Mesenchymal stem cell (in vitro differentiated cells and primary cell): ENCODE measurements around the gene INMT.

ENCODE experiments used
- DNase-seq: peaks from one replicate; pipeline ENCODE4 v3.0.0-alpha.2; 2013
- H2AFZ ChIP-seq: one replicate; pipeline ENCODE4 v1.6.1; 2013; ENCODE audit warnings: low read depth, mild to moderate bottlenecking, control low read depth, inconsistent platforms, low read length, moderate library complexity
- H2AK5ac ChIP-seq: 2 replicates; pipeline ENCODE4 v1.6.1; 2013; ENCODE audit warnings: low read length, moderate library complexity, mild to moderate bottlenecking, inconsistent platforms; ENCODE audit not compliant: severe bottlenecking
- H2BK120ac ChIP-seq: one replicate; pipeline ENCODE4 v1.6.1; 2013; ENCODE audit warnings: low read depth, mild to moderate bottlenecking, inconsistent platforms, low read length, moderate library complexity
- H2BK12ac ChIP-seq, 2 experiments: one replicate each; pipeline ENCODE4 v1.6.1; 2013; ENCODE audit warnings: inconsistent platforms in 2 of 2, low read length in 2 of 2, mild to moderate bottlenecking in 2 of 2, moderate library complexity in 2 of 2, control low read depth in 1 of 2
- H2BK15ac ChIP-seq: one replicate; pipeline ENCODE4 v1.6.1; 2013; ENCODE audit warnings: mild to moderate bottlenecking, low read depth, inconsistent platforms; ENCODE audit not compliant: poor library complexity, severe bottlenecking
- H2BK5ac ChIP-seq: 2 replicates; pipeline ENCODE4 v1.6.1; 2013; ENCODE audit warnings: low read depth, mild to moderate bottlenecking, low read length, control low read depth, inconsistent platforms; ENCODE audit not compliant: poor library complexity, severe bottlenecking
- H3K14ac ChIP-seq, 2 experiments: one replicate each; pipeline ENCODE4 v1.6.1; 2013; ENCODE audit warnings: inconsistent platforms in 2 of 2, low read length in 2 of 2, control low read depth in 1 of 2, mild to moderate bottlenecking in 1 of 2, moderate library complexity in 1 of 2
- H3K18ac ChIP-seq, 2 experiments: one replicate each; pipeline ENCODE4 v1.6.1; 2013; ENCODE audit warnings: inconsistent platforms in 2 of 2, low read length in 2 of 2, control low read depth in 1 of 2, low read depth in 1 of 2, mild to moderate bottlenecking in 1 of 2
- H3K23ac ChIP-seq, 2 experiments: one replicate each; pipeline ENCODE4 v1.6.1; 2013; ENCODE audit warnings: inconsistent platforms in 2 of 2, low read length in 2 of 2, mild to moderate bottlenecking in 2 of 2, moderate library complexity in 2 of 2, control low read depth in 1 of 2
- H3K27ac ChIP-seq: 2 replicates; pipeline ENCODE4 v1.5.1; 2013; ENCODE audit warnings: mild to moderate bottlenecking, moderate library complexity, low read length, control low read depth, inconsistent platforms; ENCODE audit not compliant: poor library complexity, severe bottlenecking
- H3K27me3 ChIP-seq, 2 experiments: 2 replicates each; pipeline versions ENCODE4 v1.6.1 to v1.7.0; 2013; ENCODE audit warnings: low read length in 2 of 2, mild to moderate bottlenecking in 2 of 2, moderate library complexity in 2 of 2, control low read depth in 1 of 2, inconsistent platforms in 1 of 2; ENCODE audit not compliant: control insufficient read depth in 1 of 2, insufficient read depth in 1 of 2
- H3K36me3 ChIP-seq, 2 experiments: 2 replicates each; pipeline versions ENCODE4 v1.6.1 to v1.7.0; 2013; ENCODE audit warnings: low read length in 2 of 2, control low read depth in 1 of 2, inconsistent platforms in 1 of 2, low read depth in 1 of 2, mild to moderate bottlenecking in 1 of 2; ENCODE audit not compliant: insufficient read depth in 2 of 2, control insufficient read depth in 1 of 2
- H3K4ac ChIP-seq, 2 experiments: one replicate each; pipeline ENCODE4 v1.6.1; 2013; ENCODE audit warnings: inconsistent platforms in 2 of 2, low read length in 2 of 2, mild to moderate bottlenecking in 2 of 2, moderate library complexity in 2 of 2, control low read depth in 1 of 2, low read depth in 1 of 2
- H3K4me1 ChIP-seq: 2 replicates; pipeline ENCODE4 v1.6.1; 2013; ENCODE audit warnings: low read depth, low read length, control low read depth; ENCODE audit not compliant: control insufficient read depth, insufficient read depth
- H3K4me2 ChIP-seq: 2 replicates; pipeline ENCODE4 v1.6.1; 2013; ENCODE audit warnings: low read length, mild to moderate bottlenecking, inconsistent platforms; ENCODE audit not compliant: poor library complexity, severe bottlenecking
- H3K4me3 ChIP-seq, 2 experiments: 2 replicates each; pipeline versions ENCODE4 v1.5.1 to v1.7.0; 2013; ENCODE audit warnings: low read length in 2 of 2, mild to moderate bottlenecking in 2 of 2, control low read depth in 1 of 2, low read depth in 1 of 2; ENCODE audit not compliant: insufficient read depth in 1 of 2
- H3K79me1 ChIP-seq: replicated peaks from 2 replicates; pipeline ENCODE4 v1.6.1; 2013; ENCODE audit warnings: mild to moderate bottlenecking, control low read depth, low read length, inconsistent platforms; ENCODE audit not compliant: poor library complexity, severe bottlenecking
- H3K9ac ChIP-seq: 2 replicates; pipeline ENCODE4 v1.7.0; 2013; ENCODE audit warnings: mild to moderate bottlenecking, low read length, moderate library complexity
- H3K9me3 ChIP-seq: 2 replicates; pipeline ENCODE4 v1.7.0; 2013; ENCODE audit warnings: mild to moderate bottlenecking, low read length; ENCODE audit not compliant: control insufficient read depth
- H4K8ac ChIP-seq: one replicate; pipeline ENCODE4 v1.6.1; 2013; ENCODE audit warnings: inconsistent platforms, mild to moderate bottlenecking, low read length, moderate library complexity
- H4K91ac ChIP-seq: one replicate; pipeline ENCODE4 v1.6.1; 2013; ENCODE audit warnings: mild to moderate bottlenecking, low read length, inconsistent platforms
- WGBS: methylation state at CpG from one replicate; pipeline ENCODE4 v1.1.7; 2013; ENCODE audit warnings: mixed read lengths; 5-methylcytosine and 5-hydroxymethylcytosine counted together

Gene INMT

GRCh38 chr7:30733216-30733615 lies 18.7 kb upstream of the INMT start:
- Histone ChIP-seq H2BK5ac (no peak overlapping the region), H3K27me3 (peaks cover 73 to 93% of the 10 kb centered on the region in 2 experiments), H3K9ac (no peak overlapping the region), H3K4ac (no peak overlapping the region), H3K4me3 (no peak overlapping the region), H2BK120ac (no peak overlapping the region), H3K36me3 (no peaks in the 10 kb centered on the region), H4K8ac (no peak overlapping the region), H2AFZ (no peak overlapping the region), H3K4me2 (no peak overlapping the region), H2BK15ac (no peak overlapping the region), H3K23ac (no peak overlapping the region), H2AK5ac (no peak overlapping the region), H3K27ac (no peak overlapping the region), H3K4me1 (peaks cover 2% of the 10 kb centered on the region), H4K91ac (no peak overlapping the region), H3K18ac (no peak overlapping the region), H3K79me1 (no peaks in the 10 kb centered on the region), H3K14ac (no peak overlapping the region), H2BK12ac (no peak overlapping the region), H3K9me3 (no peaks in the 10 kb centered on the region)
- DNase-seq, result no peak
- 92% methylated on average over 6 of the region's 6 CpGs for WGBS

DNA sequence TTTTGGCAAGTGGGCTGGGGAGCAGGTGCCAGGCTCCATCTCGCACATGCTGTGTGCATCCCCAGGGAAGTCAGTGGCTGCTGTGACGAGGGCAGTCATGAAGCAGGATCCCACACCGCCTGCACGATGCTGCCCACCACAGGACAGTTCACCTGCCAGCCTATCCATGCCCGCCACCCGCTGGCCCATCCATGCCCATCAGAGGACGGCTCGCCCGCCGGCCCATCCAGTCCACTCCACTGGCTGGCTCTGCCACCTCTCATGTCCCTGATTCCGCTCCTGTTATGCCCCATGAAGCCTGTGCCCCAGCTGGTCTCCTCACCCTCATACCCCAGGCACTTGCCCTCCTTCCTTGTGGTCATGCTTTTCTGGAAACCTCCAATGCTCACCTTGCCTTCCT lies 18.2 kb upstream of the INMT start:
- H3K4ac ChIP-seq, result no peak overlapping the region
- peaks cover 2% of the 10 kb centered on the region for H3K4me1 ChIP-seq
- H2BK15ac ChIP-seq, result no peak overlapping the region
- H3K9ac ChIP-seq, result no peak overlapping the region
- H3K36me3 ChIP-seq, result no peaks in the 10 kb centered on the region
- no peaks in the 10 kb centered on the region for H3K9me3 ChIP-seq
- H3K23ac ChIP-seq, result no peak overlapping the region
- 84% methylated on average over 11 of the region's 11 CpGs for WGBS
- no peak for DNase-seq
- no peak overlapping the region for H2BK120ac ChIP-seq
- no peak overlapping the region for H3K18ac ChIP-seq
- no peak overlapping the region for H3K4me3 ChIP-seq
- no peak overlapping the region for H3K14ac ChIP-seq
- H2AK5ac ChIP-seq, result no peak overlapping the region
- no peak overlapping the region for H4K91ac ChIP-seq
- no peak overlapping the region for H2BK12ac ChIP-seq
- no peak overlapping the region for H2AFZ ChIP-seq
- H2BK5ac ChIP-seq, result no peak overlapping the region
- H3K4me2 ChIP-seq, result no peak overlapping the region
- H3K79me1 ChIP-seq, result no peaks in the 10 kb centered on the region
- H4K8ac ChIP-seq, result no peak overlapping the region
- no peak overlapping the region for H3K27ac ChIP-seq
- peaks cover 74 to 94% of the 10 kb centered on the region in 2 experiments for H3K27me3 ChIP-seq

GRCh38 chr7:30734497-30734896 lies 17.4 kb upstream of the INMT start:
- no peak for DNase-seq
- Histone ChIP-seq H2BK15ac (no peak overlapping the region), H3K4me2 (no peak overlapping the region), H3K23ac (no peak overlapping the region), H3K79me1 (no peaks in the 10 kb centered on the region), H3K4ac (no peak overlapping the region), H2BK12ac (no peak overlapping the region), H3K4me1 (peaks cover 2% of the 10 kb centered on the region), H4K91ac (no peak overlapping the region), H3K36me3 (no peaks in the 10 kb centered on the region), H3K4me3 (no peak overlapping the region), H2AK5ac (no peak overlapping the region), H2BK120ac (no peak overlapping the region), H3K18ac (no peak overlapping the region), H3K27ac (no peak overlapping the region), H2BK5ac (no peak overlapping the region), H3K9ac (no peak overlapping the region), H3K9me3 (no peaks in the 10 kb centered on the region), H4K8ac (no peak overlapping the region), H2AFZ (no peak overlapping the region), H3K27me3 (peaks cover 66 to 94% of the 10 kb centered on the region in 2 experiments), H3K14ac (no peak overlapping the region)
- WGBS, result 73% methylated on average over 7 of the region's 7 CpGs

DNA sequence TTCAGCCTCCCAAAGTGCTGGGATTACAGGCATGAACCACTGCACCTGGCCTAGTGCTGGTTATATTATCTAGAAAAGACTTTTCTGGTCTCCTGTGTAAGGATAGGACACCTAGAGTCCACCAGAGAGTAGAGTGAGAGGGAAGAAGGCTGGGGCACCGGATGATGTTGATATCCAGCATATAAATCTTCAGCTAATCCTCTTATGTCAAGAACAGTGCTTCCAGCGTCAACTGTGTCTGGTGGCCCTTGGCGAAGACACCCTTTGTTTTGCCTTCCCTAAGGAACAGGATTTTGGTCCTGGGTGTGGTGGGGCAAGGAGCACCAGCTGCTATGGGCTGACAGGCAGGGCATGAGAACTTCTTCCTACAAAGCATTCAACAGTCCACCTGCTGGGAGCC lies 16.3 kb upstream of the INMT start:
- H3K79me1 ChIP-seq, result no peaks in the 10 kb centered on the region
- no peak overlapping the region for H2BK120ac ChIP-seq
- WGBS, result 100% methylated on average over 1 of the region's 3 CpGs
- no peak overlapping the region for H3K27ac ChIP-seq
- H3K9me3 ChIP-seq, result no peaks in the 10 kb centered on the region
- H2BK15ac ChIP-seq, result no peak overlapping the region
- H3K4me1 ChIP-seq, result peaks cover 4% of the 10 kb centered on the region
- no peak overlapping the region for H3K9ac ChIP-seq
- H2AK5ac ChIP-seq, result no peak overlapping the region
- no peak overlapping the region for H4K91ac ChIP-seq
- no peak overlapping the region for H3K4me2 ChIP-seq
- H3K27me3 ChIP-seq, result peaks cover 55 to 86% of the 10 kb centered on the region in 2 experiments
- H3K36me3 ChIP-seq, result no peaks in the 10 kb centered on the region
- H2BK5ac ChIP-seq, result no peak overlapping the region
- no peak overlapping the region for H3K14ac ChIP-seq
- no peak overlapping the region for H2BK12ac ChIP-seq
- H3K18ac ChIP-seq, result no peak overlapping the region
- H4K8ac ChIP-seq, result no peak overlapping the region
- H3K23ac ChIP-seq, result no peak overlapping the region
- DNase-seq, result no peak
- no peak overlapping the region for H2AFZ ChIP-seq
- H3K4me3 ChIP-seq, result no peak overlapping the region
- H3K4ac ChIP-seq, result no peak overlapping the region
